Measurements from ENCODE around the gene PNPLA3.

DNA sequence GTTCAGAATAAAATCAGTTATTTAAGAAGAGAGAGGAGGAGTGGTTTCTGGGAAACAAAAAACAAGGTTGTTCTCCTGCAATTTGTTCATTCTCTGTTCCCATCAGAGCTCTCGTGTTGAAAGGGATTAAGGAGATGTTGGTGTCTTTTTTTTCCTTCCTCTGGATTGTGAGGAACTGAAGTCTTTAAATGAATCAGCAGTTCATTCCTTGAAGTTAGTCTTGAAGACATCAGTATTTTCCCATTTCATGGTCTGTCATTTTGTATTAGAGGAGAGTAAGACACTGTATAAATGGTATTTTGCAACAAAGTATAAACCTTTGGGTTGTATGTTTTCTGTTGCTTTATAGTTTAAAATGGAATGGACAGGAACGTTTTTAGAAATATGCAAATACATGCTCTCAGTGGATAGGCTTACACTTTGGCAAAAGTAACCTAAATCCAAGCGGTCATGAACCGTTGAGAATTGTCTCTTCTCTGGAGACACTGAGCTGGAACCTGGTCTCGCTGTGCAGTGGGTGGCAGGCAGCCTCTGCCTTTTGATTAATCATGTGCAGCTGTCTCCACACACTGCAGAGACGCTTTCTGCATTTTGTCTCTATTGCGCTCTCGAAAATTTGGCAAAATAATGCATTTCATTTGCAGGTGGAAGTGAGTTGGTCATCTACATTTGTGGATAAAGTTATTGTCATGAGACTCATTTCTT, 64.7 kb downstream of the PNPLA3 start:
- TF ChIP-seq FOS (IDR thresholded peaks at IDR 0.05; ENCODE audit: extremely low read depth, insufficient read length), result no peak
- TF ChIP-seq, protein P1, sequence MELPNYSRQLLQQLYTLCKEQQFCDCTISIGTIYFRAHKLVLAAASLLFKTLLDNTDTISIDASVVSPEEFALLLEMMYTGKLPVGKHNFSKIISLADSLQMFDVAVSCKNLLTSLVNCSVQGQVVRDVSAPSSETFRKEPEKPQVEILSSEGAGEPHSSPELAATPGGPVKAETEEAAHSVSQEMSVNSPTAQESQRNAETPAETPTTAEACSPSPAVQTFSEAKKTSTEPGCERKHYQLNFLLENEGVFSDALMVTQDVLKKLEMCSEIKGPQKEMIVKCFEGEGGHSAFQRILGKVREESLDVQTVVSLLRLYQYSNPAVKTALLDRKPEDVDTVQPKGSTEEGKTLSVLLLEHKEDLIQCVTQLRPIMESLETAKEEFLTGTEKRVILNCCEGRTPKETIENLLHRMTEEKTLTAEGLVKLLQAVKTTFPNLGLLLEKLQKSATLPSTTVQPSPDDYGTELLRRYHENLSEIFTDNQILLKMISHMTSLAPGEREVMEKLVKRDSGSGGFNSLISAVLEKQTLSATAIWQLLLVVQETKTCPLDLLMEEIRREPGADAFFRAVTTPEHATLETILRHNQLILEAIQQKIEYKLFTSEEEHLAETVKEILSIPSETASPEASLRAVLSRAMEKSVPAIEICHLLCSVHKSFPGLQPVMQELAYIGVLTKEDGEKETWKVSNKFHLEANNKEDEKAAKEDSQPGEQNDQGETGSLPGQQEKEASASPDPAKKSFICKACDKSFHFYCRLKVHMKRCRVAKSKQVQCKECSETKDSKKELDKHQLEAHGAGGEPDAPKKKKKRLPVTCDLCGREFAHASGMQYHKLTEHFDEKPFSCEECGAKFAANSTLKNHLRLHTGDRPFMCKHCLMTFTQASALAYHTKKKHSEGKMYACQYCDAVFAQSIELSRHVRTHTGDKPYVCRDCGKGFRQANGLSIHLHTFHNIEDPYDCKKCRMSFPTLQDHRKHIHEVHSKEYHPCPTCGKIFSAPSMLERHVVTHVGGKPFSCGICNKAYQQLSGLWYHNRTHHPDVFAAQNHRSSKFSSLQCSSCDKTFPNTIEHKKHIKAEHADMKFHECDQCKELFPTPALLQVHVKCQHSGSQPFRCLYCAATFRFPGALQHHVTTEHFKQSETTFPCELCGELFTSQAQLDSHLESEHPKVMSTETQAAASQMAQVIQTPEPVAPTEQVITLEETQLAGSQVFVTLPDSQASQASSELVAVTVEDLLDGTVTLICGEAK (IDR thresholded peaks at IDR 0.05), result no peak
- TF ChIP-seq, protein P1 (CRISPR knock-in tag; IDR thresholded peaks at IDR 0.05), result no peak
- TF ChIP-seq, protein P2, sequence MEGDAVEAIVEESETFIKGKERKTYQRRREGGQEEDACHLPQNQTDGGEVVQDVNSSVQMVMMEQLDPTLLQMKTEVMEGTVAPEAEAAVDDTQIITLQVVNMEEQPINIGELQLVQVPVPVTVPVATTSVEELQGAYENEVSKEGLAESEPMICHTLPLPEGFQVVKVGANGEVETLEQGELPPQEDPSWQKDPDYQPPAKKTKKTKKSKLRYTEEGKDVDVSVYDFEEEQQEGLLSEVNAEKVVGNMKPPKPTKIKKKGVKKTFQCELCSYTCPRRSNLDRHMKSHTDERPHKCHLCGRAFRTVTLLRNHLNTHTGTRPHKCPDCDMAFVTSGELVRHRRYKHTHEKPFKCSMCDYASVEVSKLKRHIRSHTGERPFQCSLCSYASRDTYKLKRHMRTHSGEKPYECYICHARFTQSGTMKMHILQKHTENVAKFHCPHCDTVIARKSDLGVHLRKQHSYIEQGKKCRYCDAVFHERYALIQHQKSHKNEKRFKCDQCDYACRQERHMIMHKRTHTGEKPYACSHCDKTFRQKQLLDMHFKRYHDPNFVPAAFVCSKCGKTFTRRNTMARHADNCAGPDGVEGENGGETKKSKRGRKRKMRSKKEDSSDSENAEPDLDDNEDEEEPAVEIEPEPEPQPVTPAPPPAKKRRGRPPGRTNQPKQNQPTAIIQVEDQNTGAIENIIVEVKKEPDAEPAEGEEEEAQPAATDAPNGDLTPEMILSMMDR (IDR thresholded peaks at IDR 0.05 in 2 of 3, conservative IDR thresholded peaks at IDR 0.05 in 1 of 3; ENCODE audit: insufficient read depth in 2 of 3, low read depth in 1 of 3, low read length in 3 of 3), result no peak
- TF ChIP-seq, protein P3, sequence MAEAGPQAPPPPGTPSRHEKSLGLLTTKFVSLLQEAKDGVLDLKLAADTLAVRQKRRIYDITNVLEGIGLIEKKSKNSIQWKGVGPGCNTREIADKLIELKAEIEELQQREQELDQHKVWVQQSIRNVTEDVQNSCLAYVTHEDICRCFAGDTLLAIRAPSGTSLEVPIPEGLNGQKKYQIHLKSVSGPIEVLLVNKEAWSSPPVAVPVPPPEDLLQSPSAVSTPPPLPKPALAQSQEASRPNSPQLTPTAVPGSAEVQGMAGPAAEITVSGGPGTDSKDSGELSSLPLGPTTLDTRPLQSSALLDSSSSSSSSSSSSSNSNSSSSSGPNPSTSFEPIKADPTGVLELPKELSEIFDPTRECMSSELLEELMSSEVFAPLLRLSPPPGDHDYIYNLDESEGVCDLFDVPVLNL (CRISPR knock-in tag; IDR thresholded peaks at IDR 0.05; ENCODE audit: low read depth), result no peak
- no peak for TF ChIP-seq POLR2A (conservative IDR thresholded peaks at IDR 0.05)
- TF ChIP-seq SMAD4 (CRISPR knock-in tag; conservative IDR thresholded peaks at IDR 0.05), result no peak
- TF ChIP-seq NR2C2 (CRISPR knock-in tag; IDR thresholded peaks at IDR 0.05), result no peak
- TF ChIP-seq NR2C2 (tag; IDR thresholded peaks at IDR 0.05), result no peak
- TF ChIP-seq, protein P4, sequence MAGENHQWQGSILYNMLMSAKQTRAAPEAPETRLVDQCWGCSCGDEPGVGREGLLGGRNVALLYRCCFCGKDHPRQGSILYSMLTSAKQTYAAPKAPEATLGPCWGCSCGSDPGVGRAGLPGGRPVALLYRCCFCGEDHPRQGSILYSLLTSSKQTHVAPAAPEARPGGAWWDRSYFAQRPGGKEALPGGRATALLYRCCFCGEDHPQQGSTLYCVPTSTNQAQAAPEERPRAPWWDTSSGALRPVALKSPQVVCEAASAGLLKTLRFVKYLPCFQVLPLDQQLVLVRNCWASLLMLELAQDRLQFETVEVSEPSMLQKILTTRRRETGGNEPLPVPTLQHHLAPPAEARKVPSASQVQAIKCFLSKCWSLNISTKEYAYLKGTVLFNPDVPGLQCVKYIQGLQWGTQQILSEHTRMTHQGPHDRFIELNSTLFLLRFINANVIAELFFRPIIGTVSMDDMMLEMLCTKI (IDR thresholded peaks at IDR 0.05; ENCODE audit: partially characterized antibody), result no peak

Measured in K562 (cell line).